Activated T-cell treated with anti-CD3 and anti-CD28 coated beads for 24 hours (primary cell): Measurements from ENCODE around the gene DCAF12L1.

ENCODE experiments used
- DNase-seq: peaks from one replicate; pipeline ENCODE4 v3.0.0-alpha.2; 2020; ENCODE audit warnings: low read depth

The DCAF12L1 gene

DNA sequence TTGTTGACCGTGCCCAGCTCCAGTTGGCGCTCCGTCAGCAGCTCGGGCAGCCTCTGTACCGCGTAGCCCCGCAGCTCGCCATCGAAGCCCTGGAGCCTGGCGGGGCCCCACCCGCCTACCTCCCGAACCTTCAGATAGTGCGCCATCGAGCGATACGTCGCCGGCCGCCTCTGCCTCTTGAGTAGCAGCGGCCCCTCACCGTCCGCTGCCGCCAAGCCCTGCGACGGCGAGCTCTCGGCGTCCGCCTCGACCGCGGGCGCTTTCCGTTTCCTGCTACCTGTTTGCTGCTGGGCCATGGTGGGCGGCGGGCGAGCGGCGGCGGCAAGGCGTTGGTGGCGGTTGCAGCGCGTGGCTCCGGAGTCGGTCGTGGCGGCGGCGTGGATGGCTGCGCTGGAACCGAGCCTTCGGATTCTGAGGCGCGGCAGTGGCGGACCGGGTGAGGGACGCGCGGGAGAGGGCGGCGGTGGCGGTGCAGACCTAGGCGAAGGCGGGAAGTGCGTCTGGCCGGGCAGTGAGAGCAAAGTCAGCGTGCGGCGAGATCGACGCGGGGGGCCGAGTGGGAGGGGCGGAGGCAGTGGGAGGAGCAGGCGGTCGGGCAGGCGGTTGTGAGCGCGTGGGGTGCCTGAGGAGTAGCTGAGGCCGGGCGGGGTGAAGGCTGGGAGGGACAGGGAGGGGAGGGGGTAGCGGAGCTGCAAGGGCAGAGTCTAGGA is at the start of gene DCAF12L1:
TSS of gene DCAF12L1 (minus strand) at position 502 of the 710 bp plus-strand sequence. CDS start at position 296, 206 bp downstream.
- DNase-seq, result no peak

GRCh38 chrX:126580877-126581276 is 28.3 kb upstream of the DCAF12L1 start:
- DNase-seq, result no peak

DNA sequence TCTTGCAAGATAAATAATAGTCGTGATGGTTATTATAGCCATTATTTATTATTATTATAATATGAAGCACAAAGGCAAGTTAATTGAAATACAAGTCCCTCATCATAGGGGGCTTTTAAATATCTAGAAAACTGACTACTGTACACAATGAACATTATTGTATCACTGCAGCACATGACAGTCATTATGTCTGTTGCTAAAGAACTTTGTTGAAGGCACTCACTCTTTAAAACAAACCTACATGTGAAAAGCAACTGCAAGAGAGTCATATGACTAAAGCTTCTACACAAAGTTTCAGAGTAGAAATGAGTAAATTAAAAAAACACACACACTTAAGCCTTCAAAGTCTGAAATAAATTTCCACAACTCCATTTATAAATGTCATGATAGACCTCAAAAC is 23.3 kb upstream of the DCAF12L1 start:
- no peak for DNase-seq

- DNase-seq, result no peak
Observed at GRCh38 chrX:126557151-126557550, 4.5 kb upstream of the DCAF12L1 start.

DNA sequence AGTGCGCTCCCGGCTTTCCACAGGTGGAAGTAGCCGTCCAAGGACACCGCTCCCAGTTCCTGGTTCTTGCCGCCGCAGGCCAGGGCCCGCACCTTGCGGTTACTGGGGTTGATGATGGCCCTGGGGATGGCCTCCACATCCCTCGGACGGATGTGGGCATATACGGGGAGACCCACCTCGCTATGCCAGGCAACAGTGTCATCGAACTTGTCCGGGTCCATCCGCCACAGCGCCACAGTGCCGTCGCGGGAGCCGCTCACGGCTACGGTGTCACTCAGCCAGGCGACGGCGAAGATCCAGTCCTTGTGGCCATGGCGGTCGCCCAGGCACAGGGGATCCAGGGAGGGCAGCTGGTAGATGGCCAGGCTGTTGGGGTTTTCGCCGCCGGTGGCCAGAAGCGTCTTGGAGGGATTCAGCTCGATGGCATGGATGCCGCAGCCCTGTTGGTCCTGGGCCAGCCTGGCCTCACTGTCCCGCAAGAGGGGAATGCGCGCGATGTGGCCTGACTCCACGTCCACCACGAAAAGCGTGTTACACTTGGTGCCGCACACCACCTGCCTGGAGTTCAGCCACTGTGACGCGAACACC is 795 bp downstream of the DCAF12L1 start:
- no peak for DNase-seq

GRCh38 chrX:126551306-126551705 is 1.3 kb downstream of the DCAF12L1 start:
- DNase-seq, result no peak

- no peak for DNase-seq
Observed at GRCh38 chrX:126550816-126551215, 1.8 kb downstream of the DCAF12L1 start.

DNA sequence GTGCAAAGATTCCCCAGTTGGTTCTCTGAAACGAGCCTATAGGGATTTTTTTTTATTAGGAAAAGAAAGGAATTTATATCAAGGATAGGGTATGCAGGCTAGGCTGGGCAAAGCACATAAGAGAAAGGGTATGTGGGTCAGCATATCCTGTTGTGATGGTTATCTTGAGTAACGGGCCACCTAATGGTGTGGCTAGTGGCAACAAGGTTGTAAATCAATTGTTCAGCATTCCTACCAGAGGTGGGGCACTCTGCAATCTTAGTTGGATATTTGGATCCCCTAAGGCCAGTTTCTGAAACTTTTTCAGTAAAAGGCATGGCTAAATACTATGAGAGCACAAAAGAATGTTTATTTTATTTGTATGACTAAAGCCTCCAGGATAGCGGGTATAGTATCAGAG is 42.7 kb downstream of the DCAF12L1 start:
- DNase-seq, result no peak
